ENCODE results near the gene CEP78.

CEP78 gene

GRCh38 chr9:78288214-78288892 lies 52.5 kb downstream of the CEP78 start:
- DNase-seq: no peak

- no peak for DNase-seq
Observed at GRCh38 chr9:78289474-78289873, 53.6 kb downstream of the CEP78 start.

- DNase-seq: no peak
Observed at GRCh38 chr9:78291240-78291925, 55.5 kb downstream of the CEP78 start.

GRCh38 chr9:78292026-78292425 lies 56.2 kb downstream of the CEP78 start:
- DNase-seq: no peak

- no peak for DNase-seq
Observed at GRCh38 chr9:78292716-78293497, 57.0 kb downstream of the CEP78 start.

- DNase-seq: no peak
Observed at GRCh38 chr9:78294290-78295176, 58.7 kb downstream of the CEP78 start.

GRCh38 chr9:78295177-78295575 lies 59.3 kb downstream of the CEP78 start:
- no peak for DNase-seq

GRCh38 chr9:78295731-78296130 lies 59.9 kb downstream of the CEP78 start:
- DNase-seq: no peak

GRCh38 chr9:78296201-78296892 lies 60.5 kb downstream of the CEP78 start:
- DNase-seq: no peak

- peak; percentile 72 to 78 (median 76) for DNase-seq
Observed at GRCh38 chr9:78296893-78297671, 61.2 kb downstream of the CEP78 start, which contains the start of gene PSAT1. Gene PSAT1, plus strand, starts transcription at chr9:78297125. Its CDS starts 86 bp downstream, at chr9:78297211.

GRCh38 chr9:78297672-78297961 lies 61.7 kb downstream of the CEP78 start:
- no peak for DNase-seq

GRCh38 chr9:78298046-78298765 lies 62.3 kb downstream of the CEP78 start:
- no peak for DNase-seq

- DNase-seq: no peak
Observed at GRCh38 chr9:78300209-78300608, 64.3 kb downstream of the CEP78 start.

- DNase-seq: no peak
Observed at GRCh38 chr9:78301466-78301865, 65.6 kb downstream of the CEP78 start.

- DNase-seq: no peak
Observed at GRCh38 chr9:78303377-78304062, 67.6 kb downstream of the CEP78 start.

GRCh38 chr9:78304357-78304756 lies 68.5 kb downstream of the CEP78 start:
- DNase-seq: no peak

GRCh38 chr9:78306222-78307076 lies 70.6 kb downstream of the CEP78 start:
- no peak for DNase-seq

GRCh38 chr9:78307360-78307759 lies 71.5 kb downstream of the CEP78 start:
- DNase-seq: no peak

- DNase-seq: no peak
Observed at GRCh38 chr9:78309066-78309465, 73.2 kb downstream of the CEP78 start.

Measured in activated CD4-positive, CD25-positive, alpha-beta regulatory T cell (primary cell).